HL-60 (cell line): ENCODE measurements around the gene DNAJB8.

Experiments used
- DNase-seq, 2 experiments: peaks; one replicate each; pipeline ENCODE4 v3.0.0-alpha.2; 2010 to 2020; ENCODE audit warnings: low read depth in 1 of 2, low spot score in 1 of 2
- H3K27ac ChIP-seq: fragments of 250-450 bp; sonication (Bioruptor Pico); replicated peaks from 2 replicates; pipeline ENCODE4 v1.5.1; 2020; ENCODE audit warnings: mild to moderate bottlenecking, moderate library complexity
- H3K27me3 ChIP-seq: fragments of 250-450 bp; sonication (Bioruptor Pico); 2 replicates; pipeline ENCODE4 v1.5.1; 2021; ENCODE audit warnings: mild to moderate bottlenecking, moderate library complexity; ENCODE audit not compliant: insufficient read depth, poor library complexity, severe bottlenecking
- H3K4me3 ChIP-seq: replicated peaks from 2 replicates; pipeline ENCODE4 v1.5.1; 2011; ENCODE audit warnings: mild to moderate bottlenecking, control low read depth, low read length; ENCODE audit not compliant: insufficient read depth
- GABPA ChIP-seq: IDR thresholded peaks from 2 replicates; pipeline ENCODE4 v1.6.1; 2012; ENCODE audit warnings: low read depth
- POLR2AphosphoS5 ChIP-seq: IDR thresholded peaks from 2 replicates; pipeline ENCODE4 v1.6.1; 2012; ENCODE audit warnings: low read depth
- SPI1 ChIP-seq: IDR thresholded peaks from 2 replicates; pipeline ENCODE4 v1.6.1; 2012; ENCODE audit warnings: low read depth, mild to moderate bottlenecking, borderline replicate concordance
- TF ChIP-seq, protein P1 (sequence below): IDR thresholded peaks from one replicate; pipeline ENCODE4 v1.5.1; 2011; ENCODE audit warnings: low read length, control low read depth, inconsistent platforms; ENCODE audit not compliant: insufficient read depth
- TF ChIP-seq, protein P2 (sequence below): IDR thresholded peaks from 2 replicates; pipeline ENCODE4 v1.6.1; 2012; ENCODE audit warnings: low read depth; ENCODE audit not compliant: insufficient replicate concordance

The DNAJB8 gene

DNA sequence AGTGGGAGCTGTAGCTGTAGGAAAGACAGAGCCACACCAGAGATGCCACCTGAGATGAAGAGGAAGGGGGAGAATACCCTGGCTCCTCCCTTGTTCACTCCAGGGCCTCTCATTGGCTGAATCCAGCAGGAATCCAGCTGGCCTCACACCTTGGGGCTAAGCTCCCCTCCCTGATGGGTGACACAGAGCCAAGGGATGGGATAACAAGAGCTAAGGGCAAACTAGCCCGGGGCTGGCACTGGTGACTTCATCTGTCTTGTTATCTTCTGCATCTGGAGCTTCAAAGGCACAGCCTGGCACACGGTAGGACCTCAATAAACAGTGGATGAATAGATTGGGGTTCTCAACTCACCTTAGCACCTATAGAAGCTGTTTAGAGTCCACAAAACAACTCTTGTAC is 40.1 kb upstream of the DNAJB8 start:
- Histone ChIP-seq H3K4me3 (no peak overlapping the region), H3K27ac (no peak overlapping the region), H3K27me3 (no peaks in the 10 kb centered on the region)
- TF ChIP-seq GABPA (no peak), POLR2AphosphoS5 (no peak), SPI1 (no peak)
- TF ChIP-seq, protein P1, sequence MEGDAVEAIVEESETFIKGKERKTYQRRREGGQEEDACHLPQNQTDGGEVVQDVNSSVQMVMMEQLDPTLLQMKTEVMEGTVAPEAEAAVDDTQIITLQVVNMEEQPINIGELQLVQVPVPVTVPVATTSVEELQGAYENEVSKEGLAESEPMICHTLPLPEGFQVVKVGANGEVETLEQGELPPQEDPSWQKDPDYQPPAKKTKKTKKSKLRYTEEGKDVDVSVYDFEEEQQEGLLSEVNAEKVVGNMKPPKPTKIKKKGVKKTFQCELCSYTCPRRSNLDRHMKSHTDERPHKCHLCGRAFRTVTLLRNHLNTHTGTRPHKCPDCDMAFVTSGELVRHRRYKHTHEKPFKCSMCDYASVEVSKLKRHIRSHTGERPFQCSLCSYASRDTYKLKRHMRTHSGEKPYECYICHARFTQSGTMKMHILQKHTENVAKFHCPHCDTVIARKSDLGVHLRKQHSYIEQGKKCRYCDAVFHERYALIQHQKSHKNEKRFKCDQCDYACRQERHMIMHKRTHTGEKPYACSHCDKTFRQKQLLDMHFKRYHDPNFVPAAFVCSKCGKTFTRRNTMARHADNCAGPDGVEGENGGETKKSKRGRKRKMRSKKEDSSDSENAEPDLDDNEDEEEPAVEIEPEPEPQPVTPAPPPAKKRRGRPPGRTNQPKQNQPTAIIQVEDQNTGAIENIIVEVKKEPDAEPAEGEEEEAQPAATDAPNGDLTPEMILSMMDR, result no peak
- TF ChIP-seq, protein P2, sequence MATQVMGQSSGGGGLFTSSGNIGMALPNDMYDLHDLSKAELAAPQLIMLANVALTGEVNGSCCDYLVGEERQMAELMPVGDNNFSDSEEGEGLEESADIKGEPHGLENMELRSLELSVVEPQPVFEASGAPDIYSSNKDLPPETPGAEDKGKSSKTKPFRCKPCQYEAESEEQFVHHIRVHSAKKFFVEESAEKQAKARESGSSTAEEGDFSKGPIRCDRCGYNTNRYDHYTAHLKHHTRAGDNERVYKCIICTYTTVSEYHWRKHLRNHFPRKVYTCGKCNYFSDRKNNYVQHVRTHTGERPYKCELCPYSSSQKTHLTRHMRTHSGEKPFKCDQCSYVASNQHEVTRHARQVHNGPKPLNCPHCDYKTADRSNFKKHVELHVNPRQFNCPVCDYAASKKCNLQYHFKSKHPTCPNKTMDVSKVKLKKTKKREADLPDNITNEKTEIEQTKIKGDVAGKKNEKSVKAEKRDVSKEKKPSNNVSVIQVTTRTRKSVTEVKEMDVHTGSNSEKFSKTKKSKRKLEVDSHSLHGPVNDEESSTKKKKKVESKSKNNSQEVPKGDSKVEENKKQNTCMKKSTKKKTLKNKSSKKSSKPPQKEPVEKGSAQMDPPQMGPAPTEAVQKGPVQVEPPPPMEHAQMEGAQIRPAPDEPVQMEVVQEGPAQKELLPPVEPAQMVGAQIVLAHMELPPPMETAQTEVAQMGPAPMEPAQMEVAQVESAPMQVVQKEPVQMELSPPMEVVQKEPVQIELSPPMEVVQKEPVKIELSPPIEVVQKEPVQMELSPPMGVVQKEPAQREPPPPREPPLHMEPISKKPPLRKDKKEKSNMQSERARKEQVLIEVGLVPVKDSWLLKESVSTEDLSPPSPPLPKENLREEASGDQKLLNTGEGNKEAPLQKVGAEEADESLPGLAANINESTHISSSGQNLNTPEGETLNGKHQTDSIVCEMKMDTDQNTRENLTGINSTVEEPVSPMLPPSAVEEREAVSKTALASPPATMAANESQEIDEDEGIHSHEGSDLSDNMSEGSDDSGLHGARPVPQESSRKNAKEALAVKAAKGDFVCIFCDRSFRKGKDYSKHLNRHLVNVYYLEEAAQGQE, result no peak
- no peak for DNase-seq

DNA sequence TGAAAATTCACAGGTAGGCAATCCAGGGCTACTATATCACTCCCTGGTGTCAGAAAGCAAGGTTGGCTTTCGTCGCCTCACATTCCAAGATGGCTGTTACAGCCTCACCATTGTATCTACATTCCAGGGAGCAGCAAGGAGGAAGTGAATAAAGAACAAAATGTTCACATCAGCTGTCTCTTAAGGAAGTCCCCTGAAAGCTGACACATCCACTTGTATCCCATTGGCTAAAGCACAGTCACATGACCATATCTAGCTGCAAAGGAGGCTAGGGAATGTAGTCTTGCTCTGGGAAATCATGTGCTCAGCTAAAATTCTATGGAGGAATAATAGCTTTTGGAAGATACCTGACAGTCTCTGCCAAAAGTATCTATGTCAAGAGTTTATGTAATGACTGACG is 39.1 kb upstream of the DNAJB8 start:
- Histone ChIP-seq H3K27ac (no peak overlapping the region), H3K4me3 (no peak overlapping the region), H3K27me3 (no peaks in the 10 kb centered on the region)
- peak in 1 of 2 experiments; percentile 56 for DNase-seq
- TF ChIP-seq, protein P2, result no peak
- TF ChIP-seq SPI1, result peak; percentile 56; the same call in 1 of the 2 replicates

DNA sequence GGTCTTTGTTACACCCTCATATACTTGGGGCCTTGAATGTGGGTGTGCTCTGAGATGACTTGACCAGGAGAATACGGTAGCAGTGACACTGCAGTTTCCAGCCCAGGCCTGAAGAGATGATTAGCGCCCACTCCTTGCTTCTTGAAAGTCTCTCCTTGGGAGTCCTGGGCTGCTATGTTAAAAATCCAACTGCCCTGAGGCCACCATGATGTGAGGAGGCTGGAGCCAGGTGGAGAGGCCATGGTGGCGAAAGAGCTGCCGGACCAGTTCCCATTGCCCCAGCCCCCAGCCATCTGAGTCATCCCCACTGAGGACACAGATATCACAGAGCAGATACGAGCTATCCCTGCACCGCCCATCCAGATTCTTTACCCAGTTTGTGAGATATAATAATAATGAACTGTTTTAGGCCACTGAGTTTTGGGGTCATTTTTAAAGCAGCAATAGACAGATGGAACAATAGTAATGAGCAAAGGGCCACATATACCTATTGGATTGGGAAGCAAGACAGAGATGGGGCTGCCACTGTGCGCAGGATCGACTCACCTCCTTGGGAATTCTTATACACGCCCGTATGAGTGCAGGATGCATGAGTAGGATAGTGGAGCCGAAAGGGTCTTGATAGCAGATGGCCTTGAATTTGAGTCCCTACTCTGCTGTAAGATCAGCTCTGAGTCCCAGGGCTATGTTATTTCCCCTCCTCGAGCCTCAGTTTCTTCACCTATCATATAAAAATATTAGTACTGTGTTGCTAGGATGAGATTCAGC is 38.5 kb upstream of the DNAJB8 start:
- no peaks in the 10 kb centered on the region for H3K27me3 ChIP-seq
- no peak overlapping the region for H3K27ac ChIP-seq
- TF ChIP-seq, protein P1, result no peak
- no peak for TF ChIP-seq POLR2AphosphoS5
- H3K4me3 ChIP-seq, result no peak overlapping the region
- no peak for DNase-seq

DNA sequence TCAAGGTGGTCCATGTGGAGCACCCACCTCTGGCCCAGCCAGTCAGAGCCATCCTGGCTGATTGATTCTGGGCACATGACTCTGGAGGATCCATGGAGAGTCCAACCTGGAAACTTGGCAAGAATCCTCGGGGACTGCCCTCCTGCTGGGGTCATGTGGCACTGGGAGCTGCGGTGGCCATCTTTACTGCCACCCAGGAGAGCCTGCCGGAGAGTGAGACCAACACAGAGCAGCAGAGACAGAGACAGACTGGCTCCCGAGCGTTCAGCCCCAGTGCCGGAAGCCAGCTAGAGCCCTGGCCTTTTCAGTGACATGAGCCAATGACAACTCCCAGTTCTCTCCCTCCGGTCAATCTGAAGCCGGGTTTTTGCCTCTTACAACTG is 37.8 kb upstream of the DNAJB8 start:
- no peak overlapping the region for H3K27ac ChIP-seq
- TF ChIP-seq, protein P2, result no peak
- TF ChIP-seq GABPA, result no peak
- no peak for TF ChIP-seq POLR2AphosphoS5
- no peak for TF ChIP-seq SPI1
- TF ChIP-seq, protein P1, result no peak

More for the DNA sequence above, 37.8 kb upstream of the DNAJB8 start:
- no peaks in the 10 kb centered on the region for H3K27me3 ChIP-seq
- no peak overlapping the region for H3K4me3 ChIP-seq
- no peak for DNase-seq
